GM10847 (cell line): ENCODE results near the gene ACTL10.

Experiments used
- POLR2A ChIP-seq: IDR thresholded peaks from 2 replicates; pipeline ENCODE4 v1.6.1; 2011; ENCODE audit not compliant: insufficient read length; ENCODE audit errors: extremely low read depth

Gene ACTL10

GRCh38 chr20:33688938-33689424 lies 22.2 kb downstream of the ACTL10 start:
- no peak for TF ChIP-seq POLR2A

DNA sequence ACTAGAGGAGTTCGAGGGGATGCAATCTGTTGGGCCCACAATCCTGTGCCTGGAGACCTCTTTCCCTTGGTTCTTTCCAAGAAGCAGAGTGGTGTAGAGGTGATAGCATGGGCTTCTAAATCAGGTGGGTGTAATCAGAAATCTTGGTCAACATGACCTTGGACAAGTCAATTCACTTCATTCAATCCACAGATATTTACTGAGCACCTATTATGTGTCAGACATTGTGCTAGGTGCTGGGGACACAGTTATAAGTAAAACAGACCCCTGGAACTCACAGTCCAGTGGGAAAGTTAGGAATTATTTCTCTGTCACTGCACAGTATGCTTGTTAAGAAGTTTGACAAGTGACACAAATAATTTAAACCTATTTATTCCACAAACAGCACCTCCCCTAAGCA lies 22.8 kb downstream of the ACTL10 start:
- no peak for TF ChIP-seq POLR2A

DNA sequence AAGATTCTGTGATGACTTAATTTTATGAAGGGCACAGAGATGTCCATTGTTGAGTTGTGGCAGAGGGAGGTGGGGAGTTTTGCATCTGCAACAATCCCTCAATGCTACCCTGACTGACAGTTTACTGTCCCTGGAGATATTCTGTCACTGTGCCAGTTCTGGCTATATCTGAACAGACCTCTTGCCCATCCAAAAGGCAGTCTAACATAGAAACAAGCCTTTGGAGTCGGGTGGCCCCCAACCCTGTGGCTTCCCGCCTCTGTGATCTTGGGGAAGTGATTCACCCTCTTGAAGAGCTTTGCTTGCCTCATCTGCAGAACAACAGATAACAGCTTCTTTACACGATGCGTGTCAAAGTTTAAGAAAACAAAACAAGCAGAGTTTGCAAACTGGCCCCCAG lies 23.2 kb downstream of the ACTL10 start:
- TF ChIP-seq POLR2A, result no peak

- TF ChIP-seq POLR2A, result no peak
These were observed 26.5 kb downstream of the ACTL10 start for GRCh38 chr20:33693289-33693688.

GRCh38 chr20:33693741-33694638 lies 27.2 kb downstream of the ACTL10 start:
- no peak for TF ChIP-seq POLR2A

DNA sequence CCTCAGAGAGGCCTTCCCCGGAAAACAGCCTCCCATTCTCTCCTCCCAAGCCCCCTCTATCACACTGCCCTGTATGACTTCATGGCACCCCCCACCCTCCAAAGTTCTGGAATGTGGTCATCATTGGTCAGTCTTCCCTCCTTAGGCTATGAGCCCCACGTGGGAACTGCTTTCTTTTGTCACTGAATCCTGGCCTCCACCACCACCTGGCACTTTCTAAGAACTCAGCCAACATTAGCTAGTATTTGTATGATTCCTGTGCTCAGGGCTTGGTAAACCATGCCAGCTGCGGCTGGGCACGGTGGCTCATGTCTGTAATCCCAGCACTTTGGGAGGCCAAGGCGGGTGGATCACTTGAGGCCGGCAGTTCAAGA lies 27.9 kb downstream of the ACTL10 start:
- no peak for TF ChIP-seq POLR2A

GRCh38 chr20:33696448-33696847 lies 29.7 kb downstream of the ACTL10 start:
- TF ChIP-seq POLR2A, result no peak

DNA sequence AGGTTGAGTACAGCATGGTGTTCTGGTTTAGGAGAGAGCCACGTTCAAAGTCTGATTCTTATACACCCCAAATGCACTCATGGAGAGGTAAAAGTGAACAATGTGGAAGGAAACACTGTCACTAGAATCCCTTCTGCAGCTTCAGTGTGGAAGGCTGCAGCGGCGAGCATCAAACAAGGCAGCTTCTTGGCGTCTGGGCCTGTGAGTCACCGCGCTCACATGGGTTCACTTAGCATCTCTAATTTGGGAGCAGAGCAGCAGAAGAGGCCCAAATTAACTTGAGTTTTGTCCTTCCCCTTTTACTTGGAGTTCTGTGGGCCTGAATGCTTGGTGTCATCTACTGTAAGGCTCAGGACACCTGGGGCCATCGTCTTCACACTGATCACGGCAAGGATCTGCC lies 30.4 kb downstream of the ACTL10 start:
- no peak for TF ChIP-seq POLR2A

DNA sequence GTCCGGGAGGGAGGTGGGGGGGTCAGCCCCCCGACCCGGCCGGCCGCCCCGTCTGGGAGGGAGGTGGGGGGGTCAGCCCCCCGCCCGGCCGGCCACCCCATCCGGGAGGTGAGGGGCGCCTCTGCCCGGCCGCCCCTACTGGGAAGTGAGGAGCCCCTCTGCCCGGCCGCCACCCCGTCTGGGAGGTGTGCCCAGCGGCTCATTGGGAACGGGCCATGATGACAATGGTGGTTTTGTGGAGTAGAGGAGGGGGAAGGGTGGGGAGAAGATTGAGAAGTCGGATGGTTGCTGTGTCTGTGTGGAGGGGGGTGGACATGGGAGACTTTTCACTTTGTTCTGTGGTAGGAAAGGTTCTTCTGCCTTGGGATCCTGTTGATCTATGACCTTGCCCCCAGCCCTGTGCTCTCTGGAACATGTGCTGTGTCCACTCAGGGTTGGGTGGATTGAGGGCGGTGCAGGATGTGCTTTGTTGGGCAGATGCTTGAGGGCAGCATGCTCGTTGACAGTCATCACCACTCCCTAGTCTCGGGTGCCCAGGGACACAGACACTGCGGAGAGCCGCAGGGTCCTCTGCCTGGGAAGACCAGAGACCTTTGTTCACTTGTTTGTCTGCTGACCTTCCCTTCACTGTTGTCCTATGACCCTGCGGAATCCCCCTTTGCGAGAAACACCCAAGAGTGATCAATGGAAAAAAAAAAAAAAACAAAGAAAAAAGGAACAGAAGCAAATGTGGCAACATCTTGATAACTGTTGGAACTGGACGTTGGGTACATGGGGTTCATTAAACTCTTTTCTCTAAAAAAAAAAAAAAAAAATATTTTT lies 35.1 kb downstream of the ACTL10 start:
- no peak for TF ChIP-seq POLR2A

DNA sequence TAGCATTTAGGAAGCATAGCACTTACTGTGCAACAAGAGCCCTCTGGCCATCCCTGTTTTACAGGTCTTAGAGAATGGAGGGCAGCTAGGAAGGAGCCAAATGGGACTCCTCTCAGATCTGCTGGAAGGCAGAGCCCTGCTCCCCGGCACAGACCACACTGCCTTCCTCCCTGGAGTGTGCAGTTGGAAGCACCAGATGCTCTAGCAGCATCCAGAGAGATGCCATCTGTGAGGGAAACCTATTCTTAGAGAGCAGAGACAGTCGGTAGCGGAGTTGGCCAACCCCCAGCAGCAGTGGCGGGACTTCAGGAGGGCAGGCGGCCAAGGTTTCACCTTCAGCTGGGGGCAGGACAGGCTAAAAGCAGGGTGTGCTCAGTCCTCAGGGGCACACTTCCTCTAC lies 36.1 kb downstream of the ACTL10 start:
- TF ChIP-seq POLR2A, result no peak

DNA sequence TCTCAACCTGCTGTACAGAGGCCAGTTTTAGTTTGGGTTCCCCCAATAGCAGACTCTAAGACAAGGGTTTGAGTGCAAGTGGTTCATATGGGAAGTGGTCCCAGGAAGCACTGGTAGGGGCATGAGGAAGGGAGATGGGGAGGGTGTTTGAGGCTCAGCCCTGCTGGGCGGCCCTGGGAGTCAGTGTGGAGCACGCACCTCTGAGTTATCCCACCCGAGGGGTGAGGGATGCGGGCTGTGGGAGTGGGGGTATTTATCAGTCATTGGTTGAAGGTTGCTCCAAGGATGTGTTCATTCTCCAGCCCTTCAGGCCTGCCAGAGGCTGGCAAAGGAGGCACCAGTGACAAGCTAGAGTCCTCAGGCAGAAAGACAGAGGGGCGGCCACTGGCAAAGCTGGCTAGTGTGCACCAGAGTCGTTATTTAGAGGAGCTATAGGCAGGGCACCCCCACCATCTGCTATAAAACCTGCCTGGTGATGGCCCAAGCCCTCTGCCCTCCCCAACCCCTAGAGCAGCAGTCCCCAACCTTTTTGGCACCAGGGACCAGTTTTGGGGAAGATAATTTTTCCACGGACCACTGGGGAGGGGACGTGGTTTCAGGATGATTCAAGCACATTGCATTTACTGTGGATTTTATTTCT lies 36.9 kb downstream of the ACTL10 start:
- no peak for TF ChIP-seq POLR2A

DNA sequence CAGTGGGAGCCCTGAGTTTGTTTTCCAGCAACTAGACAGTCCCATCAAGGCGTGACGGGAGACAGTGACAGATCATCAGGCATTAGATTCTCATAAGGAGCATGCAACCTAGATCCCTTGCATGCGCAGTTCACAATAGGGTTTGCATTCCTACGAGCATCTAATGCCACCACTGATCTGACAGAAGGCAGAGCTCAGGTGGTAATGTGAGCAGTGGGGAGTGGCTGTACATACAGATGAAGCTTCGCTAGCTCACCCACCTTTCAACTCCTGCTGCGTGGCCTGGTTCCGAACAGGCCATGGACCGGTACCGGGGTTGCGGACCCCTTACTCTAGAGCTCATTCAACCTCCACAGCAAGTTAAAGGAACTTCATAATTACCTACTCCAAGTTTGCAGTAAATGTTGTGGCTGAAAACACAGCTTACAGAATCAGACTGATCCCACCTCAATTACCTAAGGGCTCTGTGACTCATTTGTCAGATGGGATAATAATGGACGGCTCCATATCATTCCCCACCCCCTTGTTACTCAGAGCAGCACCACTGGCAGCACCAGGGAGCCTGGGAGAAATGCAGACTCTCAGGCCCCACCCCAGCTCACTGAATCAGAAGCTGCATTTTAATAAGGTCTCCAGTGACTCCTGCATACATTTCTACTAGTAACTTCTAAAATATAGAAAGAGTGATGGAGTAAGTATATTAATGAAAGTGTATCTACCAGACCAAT lies 37.6 kb downstream of the ACTL10 start:
- no peak for TF ChIP-seq POLR2A

- no peak for TF ChIP-seq POLR2A
These were observed 40.9 kb downstream of the ACTL10 start for GRCh38 chr20:33707668-33708067.

DNA sequence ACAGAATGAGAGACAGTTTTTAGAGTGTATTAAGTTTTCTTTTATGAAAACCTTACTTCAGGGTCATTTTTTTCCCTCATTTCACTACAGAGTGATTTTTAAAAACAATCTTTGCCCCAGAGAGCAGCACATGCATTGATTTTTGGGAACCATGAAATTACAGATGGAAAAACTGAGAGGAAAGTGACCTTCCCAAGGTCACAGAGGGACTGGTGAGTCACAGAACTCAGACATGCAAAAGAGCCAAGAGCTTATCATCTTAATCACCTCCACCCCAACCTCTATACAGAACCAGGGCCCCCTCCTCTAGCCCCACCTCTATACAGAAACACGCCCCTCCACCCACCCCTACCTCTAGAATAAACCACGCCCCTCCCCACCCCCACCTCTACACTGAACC lies 42.7 kb downstream of the ACTL10 start:
- no peak for TF ChIP-seq POLR2A
